Prostate gland (tissue), 2 donors: ENCODE results near the gene FIBCD1. TPM values are rescaled to one million over a fixed set of nuclear protein-coding genes. Genes with fewer than 3 reads are reported as not detected.

Experiments used
- DNase-seq: peaks from one replicate; pipeline ENCODE4 v3.0.0-alpha.2; 2019; ENCODE audit warnings: low spot score
- H3K27ac ChIP-seq, 2 donors: fragments of 200-600 bp; sonication (generic); 2 replicates each; pipeline ENCODE4 v1.5.1; 2017 to 2019
- H3K27me3 ChIP-seq: fragments of 200-600 bp; sonication (generic); replicated peaks from 2 replicates; pipeline ENCODE4 v1.5.1; 2019; ENCODE audit not compliant: insufficient read depth
- H3K36me3 ChIP-seq, 2 donors: fragments of 200-600 bp; sonication (generic); 1 replicate in 1 of 2; 2 replicates in 1 of 2; pipeline versions ENCODE4 v1.5.1 to v1.8.1; 2017 to 2019
- H3K4me1 ChIP-seq: fragments of 200-600 bp; sonication (generic); replicated peaks from 2 replicates; pipeline ENCODE4 v1.5.1; 2019
- H3K4me3 ChIP-seq, 2 donors: fragments of 200-600 bp; sonication (generic); 2 replicates each; pipeline ENCODE4 v1.5.1; 2017 to 2019
- H3K9me3 ChIP-seq: fragments of 200-600 bp; sonication (generic); 2 replicates; pipeline ENCODE4 v1.5.1; 2017
- CTCF ChIP-seq, 4 experiments: fragments of 200-600 bp in 2 of 4; fragments of 450-650 bp in 2 of 4; sonication (generic) in 2 of 4; IDR thresholded peaks; 1 replicate in 3 of 4; 2 replicates in 1 of 4; pipeline ENCODE4 v1.5.1; 2016 to 2019; ENCODE audit warnings: antibody characterized with exemption in 4 of 4, mild to moderate bottlenecking in 2 of 4, moderate library complexity in 2 of 4
- POLR2A ChIP-seq: fragments of 450-650 bp; IDR thresholded peaks from one replicate; pipeline ENCODE4 v1.6.1; 2016; ENCODE audit warnings: antibody characterized with exemption, mild to moderate bottlenecking
- POLR2AphosphoS5 ChIP-seq: sonication (generic); formaldehyde crosslinking; IDR thresholded peaks from one replicate; pipeline ENCODE4 v1.6.1; 2017; ENCODE audit warnings: antibody characterized with exemption
- WGBS: methylation state at CpG from one replicate; pipeline ENCODE4 v1.1.5; 2018; 5-methylcytosine and 5-hydroxymethylcytosine counted together
- intact Hi-C: fragments of 100-400 bp; cut with DNase I; formaldehyde crosslinking; loops from one replicate; pipeline ENCODE4 v1.14.2; 2022
- total RNA-seq, 2 donors: library from RNA; depleted of rRNA; stranded (reverse); fragments of >200 nt; gene quantifications; one replicate each; pipeline ENCODE4 v1.1.0, GENCODE V29; 2016

FIBCD1 gene
- total RNA-seq, 2 donors from 2014 or later: 0.36 to 13.2 TPM

- Histone ChIP-seq H3K27me3 (peaks cover 6% of the 10 kb centered on the region), H3K36me3 (no peaks in the 10 kb centered on the region), H3K27ac (no peak overlapping the region), H3K9me3 (no peaks in the 10 kb centered on the region), H3K4me3 (no peak overlapping the region), H3K4me1 (peaks cover 11% of the 10 kb centered on the region)
- intact Hi-C loops: no loop called here
- no peak for DNase-seq
- TF ChIP-seq CTCF (IDR thresholded peaks at IDR 0.05) (no peak), POLR2AphosphoS5 (no peak), POLR2A (no peak)
- WGBS: 76% methylated on average over 23 of the region's 23 CpGs
These were observed 1.6 kb downstream of the FIBCD1 start for GRCh38 chr9:130937146-130938076.

- TF ChIP-seq CTCF (IDR thresholded peaks at IDR 0.05) (no peak), POLR2A (no peak), POLR2AphosphoS5 (no peak)
- intact Hi-C loops: no loop called here
- Histone ChIP-seq H3K27me3 (peaks cover 6% of the 10 kb centered on the region), H3K9me3 (no peaks in the 10 kb centered on the region), H3K4me1 (peaks cover 11% of the 10 kb centered on the region), H3K27ac (no peak overlapping the region), H3K36me3 (no peaks in the 10 kb centered on the region), H3K4me3 (no peak overlapping the region)
- DNase-seq: no peak
- WGBS: 54% methylated on average over 12 of the region's 12 CpGs
These were observed 2.5 kb downstream of the FIBCD1 start for GRCh38 chr9:130936285-130937117.

- Histone ChIP-seq H3K4me3 (no peak overlapping the region), H3K36me3 (no peaks in the 10 kb centered on the region), H3K27me3 (peaks cover 6% of the 10 kb centered on the region), H3K4me1 (peaks cover 11% of the 10 kb centered on the region), H3K9me3 (no peaks in the 10 kb centered on the region), H3K27ac (no peak overlapping the region)
- TF ChIP-seq POLR2A: no peak
- TF ChIP-seq POLR2AphosphoS5: no peak
- TF ChIP-seq CTCF (IDR thresholded peaks at IDR 0.05): no peak
- intact Hi-C loops: no loop called here
- DNase-seq: no peak
- 85% methylated on average over 13 of the region's 13 CpGs for WGBS
These were observed 3.3 kb downstream of the FIBCD1 start for GRCh38 chr9:130935648-130936271.

GRCh38 chr9:130934702-130935647 lies 4.1 kb downstream of the FIBCD1 start:
- TF ChIP-seq CTCF (IDR thresholded peaks at IDR 0.05) (no peak), POLR2AphosphoS5 (no peak)
- 52% methylated on average over 15 of the region's 16 CpGs for WGBS
- no peak for DNase-seq
- intact Hi-C loops: no loop called here
- peaks cover 11% of the 10 kb centered on the region for H3K4me1 ChIP-seq
- H3K27me3 ChIP-seq: peaks cover 6% of the 10 kb centered on the region
- H3K4me3 ChIP-seq: no peak overlapping the region
- no peaks in the 10 kb centered on the region for H3K9me3 ChIP-seq
- H3K27ac ChIP-seq: no peak overlapping the region
- no peaks in the 10 kb centered on the region for H3K36me3 ChIP-seq
